GM12878 (cell line): ENCODE data around the gene KIF11. TPM values are rescaled to one million over a fixed set of nuclear protein-coding genes. Genes with fewer than 3 reads are reported as not detected.

Experiments
- BMI1 ChIP-seq: fragments of 450-650 bp; IDR thresholded peaks from 2 replicates; pipeline ENCODE4 v1.6.1; 2016; ENCODE audit warnings: mild to moderate bottlenecking, moderate library complexity, borderline replicate concordance
- CBX5 ChIP-seq: sonication (generic); IDR thresholded peaks from 2 replicates; pipeline ENCODE4 v1.6.1; 2016; ENCODE audit warnings: low read depth, moderate library complexity, mild to moderate bottlenecking, inconsistent platforms
- CHD2 ChIP-seq: IDR thresholded peaks from 2 replicates; pipeline ENCODE4 v1.6.1; 2011; ENCODE audit warnings: low read depth, low read length, improper control_type of control experiment, borderline replicate concordance
- CHD4 ChIP-seq: fragments of 200-600 bp; sonication (generic); IDR thresholded peaks from 2 replicates; pipeline ENCODE4 v1.6.1; 2016; ENCODE audit warnings: mild to moderate bottlenecking
- GATAD2B ChIP-seq: fragments of 450-650 bp; conservative IDR thresholded peaks from 2 replicates; pipeline ENCODE4 v1.6.1; 2017; ENCODE audit warnings: low read depth, mild to moderate bottlenecking, moderate library complexity
- NFIC ChIP-seq: IDR thresholded peaks from 2 replicates; pipeline ENCODE4 v1.6.1; 2012; ENCODE audit warnings: low read depth, mild to moderate bottlenecking, inconsistent platforms, low read length, moderate library complexity
- NFYA ChIP-seq: IDR thresholded peaks from 2 replicates; pipeline ENCODE4 v1.6.1; 2011; ENCODE audit warnings: low read depth, mild to moderate bottlenecking, low read length, improper control_type of control experiment, borderline replicate concordance
- NRF1 ChIP-seq: conservative IDR thresholded peaks from 2 replicates; pipeline ENCODE4 v1.6.1; 2011; ENCODE audit warnings: mild to moderate bottlenecking, low read depth, low read length, improper control_type of control experiment
- PAX8 ChIP-seq: fragments of 450-650 bp; IDR thresholded peaks from 2 replicates; pipeline ENCODE4 v1.6.1; 2017; ENCODE audit warnings: mild to moderate bottlenecking, moderate library complexity
- SIN3A ChIP-seq: IDR thresholded peaks from 2 replicates; pipeline ENCODE4 v1.6.1; 2012; ENCODE audit warnings: low read depth, low read length, improper control_type of control experiment
- SREBF1 ChIP-seq: IDR thresholded peaks from 2 replicates; pipeline ENCODE4 v1.6.1; 2012; ENCODE audit warnings: mild to moderate bottlenecking, low read length
- SREBF2 ChIP-seq: IDR thresholded peaks from 2 replicates; pipeline ENCODE4 v1.6.1; 2012; ENCODE audit warnings: mild to moderate bottlenecking, low read length
- TCF3 ChIP-seq: IDR thresholded peaks from 2 replicates; pipeline ENCODE4 v1.6.1; 2012; ENCODE audit warnings: low read depth, mild to moderate bottlenecking, low read length, borderline replicate concordance; ENCODE audit not compliant: insufficient read depth
- TCF7 ChIP-seq: IDR thresholded peaks from 2 replicates; pipeline ENCODE4 v1.6.1; 2014; ENCODE audit warnings: antibody characterized with exemption, borderline replicate concordance
- WRNIP1 ChIP-seq: IDR thresholded peaks from 2 replicates; pipeline ENCODE4 v1.6.1; 2011; ENCODE audit warnings: low read depth, low read length, improper control_type of control experiment, borderline replicate concordance
- ZBED1 ChIP-seq: IDR thresholded peaks from 2 replicates; pipeline ENCODE4 v1.6.1; 2016; ENCODE audit warnings: borderline replicate concordance
- ZNF217 ChIP-seq: fragments of 450-650 bp; IDR thresholded peaks from 2 replicates; pipeline ENCODE4 v1.6.1; 2017; ENCODE audit warnings: antibody characterized with exemption, mild to moderate bottlenecking
- ZNF384 ChIP-seq: IDR thresholded peaks from 2 replicates; pipeline ENCODE4 v1.6.1; 2012; ENCODE audit warnings: low read depth, mild to moderate bottlenecking, low read length, improper control_type of control experiment, borderline replicate concordance
- ZZZ3 ChIP-seq: IDR thresholded peaks from 2 replicates; pipeline ENCODE4 v1.6.1; 2011; ENCODE audit warnings: low read depth; ENCODE audit not compliant: control insufficient read depth, insufficient read length
- polyA plus RNA-seq, 11 experiments: library from polyadenylated mRNA; depleted of rRNA in 4 of 11; unstranded in 6 of 11; stranded (reverse) in 5 of 11; fragments of >200 nt; fragmentation: Nextera tagmentation in 4 of 11; fragmentation: Illumina TruSeq in 1 of 11; extraction: Ambion mirVana in 4 of 11; extraction: Trizol in 1 of 11; gene quantifications; 1 replicate in 1 of 11; 2 replicates in 10 of 11; pipeline versions ENCODE4 v1.2.1 to v1.2.3, GENCODE V29; 2011 to 2016; ENCODE audit warnings: inconsistent platforms in 2 of 11, missing spikeins in 2 of 11, low read depth in 1 of 11
- total RNA-seq, 4 experiments: library from RNA; depleted of rRNA in 3 of 4; stranded (reverse); fragments of >200 nt in 3 of 4; fragmentation: Illumina TruSeq in 1 of 4; extraction: Trizol in 1 of 4; gene quantifications; 2 replicates each; pipeline versions ENCODE4 v1.2.1 to v1.2.3, GENCODE V29; 2013 to 2021
- TF ChIP-seq, protein P1 (sequence below): IDR thresholded peaks from 2 replicates; pipeline ENCODE4 v1.6.1; 2011; ENCODE audit warnings: low read depth, low read length, improper control_type of control experiment, borderline replicate concordance
- TF ChIP-seq, protein P2 (sequence below): fragments of 150-350 bp; IDR thresholded peaks from 2 replicates; pipeline ENCODE4 v1.6.1; 2014; ENCODE audit warnings: mild to moderate bottlenecking, low read depth, low read length
- TF ChIP-seq, protein P3 (sequence below): fragments of 450-650 bp; IDR thresholded peaks from 2 replicates; pipeline ENCODE4 v1.6.1; 2017; ENCODE audit warnings: mild to moderate bottlenecking
- TF ChIP-seq, protein P4 (sequence below): fragments of 450-650 bp; IDR thresholded peaks from 2 replicates; pipeline ENCODE4 v1.6.1; 2017; ENCODE audit warnings: mild to moderate bottlenecking, moderate library complexity

The KIF11 gene
- total and polyA plus RNA-seq, 10 of the 15 experiments (the other 5 are each of a cell fraction or from before 2014, with no cell fraction given): 14.1 to 79.8 (median 41.9) TPM

DNA sequence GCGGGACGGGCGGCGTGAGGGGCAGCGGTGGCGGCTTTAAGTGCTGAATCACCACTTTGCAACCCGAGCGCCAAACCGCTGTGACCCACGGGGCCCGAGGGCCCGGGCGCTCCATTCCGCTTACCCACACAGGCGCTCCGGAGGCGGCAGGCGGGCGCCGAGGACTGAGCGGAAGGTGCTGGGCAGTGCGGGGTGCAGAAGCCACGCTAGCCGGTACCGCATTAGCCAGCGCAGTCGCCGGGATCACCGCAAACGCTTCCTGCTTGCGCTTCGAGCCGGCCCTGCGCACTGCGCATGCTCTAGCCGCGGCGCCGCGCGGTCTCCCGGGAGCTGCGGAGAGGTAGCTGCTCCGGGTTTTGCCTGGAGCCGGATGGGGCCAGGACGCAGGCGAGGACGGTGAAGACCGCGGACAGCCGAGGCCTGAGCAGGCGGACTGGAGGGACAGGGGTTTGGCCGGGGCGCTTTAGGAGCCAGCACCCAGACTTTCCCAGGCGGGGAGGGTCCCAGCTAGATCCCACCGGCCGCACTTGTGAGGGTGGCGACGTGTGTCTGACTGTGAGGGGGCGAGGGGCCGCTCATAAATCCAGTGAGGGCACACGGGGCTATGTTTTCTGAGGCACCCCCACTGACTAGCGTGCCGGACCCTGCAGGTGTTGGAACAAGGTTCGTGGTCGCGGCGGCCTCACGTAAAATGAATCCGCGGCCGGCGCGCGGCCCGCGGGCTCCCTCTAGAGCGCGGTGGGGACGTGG lies 19.0 kb upstream of the KIF11 start, which contains the start of gene IDE (continued):
- TF ChIP-seq, protein P1, sequence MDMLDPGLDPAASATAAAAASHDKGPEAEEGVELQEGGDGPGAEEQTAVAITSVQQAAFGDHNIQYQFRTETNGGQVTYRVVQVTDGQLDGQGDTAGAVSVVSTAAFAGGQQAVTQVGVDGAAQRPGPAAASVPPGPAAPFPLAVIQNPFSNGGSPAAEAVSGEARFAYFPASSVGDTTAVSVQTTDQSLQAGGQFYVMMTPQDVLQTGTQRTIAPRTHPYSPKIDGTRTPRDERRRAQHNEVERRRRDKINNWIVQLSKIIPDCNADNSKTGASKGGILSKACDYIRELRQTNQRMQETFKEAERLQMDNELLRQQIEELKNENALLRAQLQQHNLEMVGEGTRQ: no peak
- no peak for TF ChIP-seq WRNIP1
- peak; percentile 78; the same call in 1 of the 2 replicates for TF ChIP-seq TCF3
- no peak for TF ChIP-seq CHD4
- TF ChIP-seq ZZZ3: no peak
- TF ChIP-seq, protein P2, sequence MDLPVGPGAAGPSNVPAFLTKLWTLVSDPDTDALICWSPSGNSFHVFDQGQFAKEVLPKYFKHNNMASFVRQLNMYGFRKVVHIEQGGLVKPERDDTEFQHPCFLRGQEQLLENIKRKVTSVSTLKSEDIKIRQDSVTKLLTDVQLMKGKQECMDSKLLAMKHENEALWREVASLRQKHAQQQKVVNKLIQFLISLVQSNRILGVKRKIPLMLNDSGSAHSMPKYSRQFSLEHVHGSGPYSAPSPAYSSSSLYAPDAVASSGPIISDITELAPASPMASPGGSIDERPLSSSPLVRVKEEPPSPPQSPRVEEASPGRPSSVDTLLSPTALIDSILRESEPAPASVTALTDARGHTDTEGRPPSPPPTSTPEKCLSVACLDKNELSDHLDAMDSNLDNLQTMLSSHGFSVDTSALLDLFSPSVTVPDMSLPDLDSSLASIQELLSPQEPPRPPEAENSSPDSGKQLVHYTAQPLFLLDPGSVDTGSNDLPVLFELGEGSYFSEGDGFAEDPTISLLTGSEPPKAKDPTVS: no peak
- no peak for TF ChIP-seq ZBED1
- peak; percentile 75; the same call in 1 of the 2 replicates for TF ChIP-seq ZNF217
- TF ChIP-seq, protein P3, sequence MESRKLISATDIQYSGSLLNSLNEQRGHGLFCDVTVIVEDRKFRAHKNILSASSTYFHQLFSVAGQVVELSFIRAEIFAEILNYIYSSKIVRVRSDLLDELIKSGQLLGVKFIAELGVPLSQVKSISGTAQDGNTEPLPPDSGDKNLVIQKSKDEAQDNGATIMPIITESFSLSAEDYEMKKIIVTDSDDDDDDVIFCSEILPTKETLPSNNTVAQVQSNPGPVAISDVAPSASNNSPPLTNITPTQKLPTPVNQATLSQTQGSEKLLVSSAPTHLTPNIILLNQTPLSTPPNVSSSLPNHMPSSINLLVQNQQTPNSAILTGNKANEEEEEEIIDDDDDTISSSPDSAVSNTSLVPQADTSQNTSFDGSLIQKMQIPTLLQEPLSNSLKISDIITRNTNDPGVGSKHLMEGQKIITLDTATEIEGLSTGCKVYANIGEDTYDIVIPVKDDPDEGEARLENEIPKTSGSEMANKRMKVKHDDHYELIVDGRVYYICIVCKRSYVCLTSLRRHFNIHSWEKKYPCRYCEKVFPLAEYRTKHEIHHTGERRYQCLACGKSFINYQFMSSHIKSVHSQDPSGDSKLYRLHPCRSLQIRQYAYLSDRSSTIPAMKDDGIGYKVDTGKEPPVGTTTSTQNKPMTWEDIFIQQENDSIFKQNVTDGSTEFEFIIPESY: no peak
- peak; percentile 57; the same call in 1 of the 2 replicates for TF ChIP-seq SIN3A
- TF ChIP-seq TCF7: no peak
- TF ChIP-seq ZNF384: no peak
- TF ChIP-seq NFYA: no peak
- TF ChIP-seq SREBF1: no peak
- no peak for TF ChIP-seq SREBF2
- no peak for TF ChIP-seq NFIC
- no peak for TF ChIP-seq BMI1
- TF ChIP-seq PAX8: no peak
- TF ChIP-seq, protein P4, sequence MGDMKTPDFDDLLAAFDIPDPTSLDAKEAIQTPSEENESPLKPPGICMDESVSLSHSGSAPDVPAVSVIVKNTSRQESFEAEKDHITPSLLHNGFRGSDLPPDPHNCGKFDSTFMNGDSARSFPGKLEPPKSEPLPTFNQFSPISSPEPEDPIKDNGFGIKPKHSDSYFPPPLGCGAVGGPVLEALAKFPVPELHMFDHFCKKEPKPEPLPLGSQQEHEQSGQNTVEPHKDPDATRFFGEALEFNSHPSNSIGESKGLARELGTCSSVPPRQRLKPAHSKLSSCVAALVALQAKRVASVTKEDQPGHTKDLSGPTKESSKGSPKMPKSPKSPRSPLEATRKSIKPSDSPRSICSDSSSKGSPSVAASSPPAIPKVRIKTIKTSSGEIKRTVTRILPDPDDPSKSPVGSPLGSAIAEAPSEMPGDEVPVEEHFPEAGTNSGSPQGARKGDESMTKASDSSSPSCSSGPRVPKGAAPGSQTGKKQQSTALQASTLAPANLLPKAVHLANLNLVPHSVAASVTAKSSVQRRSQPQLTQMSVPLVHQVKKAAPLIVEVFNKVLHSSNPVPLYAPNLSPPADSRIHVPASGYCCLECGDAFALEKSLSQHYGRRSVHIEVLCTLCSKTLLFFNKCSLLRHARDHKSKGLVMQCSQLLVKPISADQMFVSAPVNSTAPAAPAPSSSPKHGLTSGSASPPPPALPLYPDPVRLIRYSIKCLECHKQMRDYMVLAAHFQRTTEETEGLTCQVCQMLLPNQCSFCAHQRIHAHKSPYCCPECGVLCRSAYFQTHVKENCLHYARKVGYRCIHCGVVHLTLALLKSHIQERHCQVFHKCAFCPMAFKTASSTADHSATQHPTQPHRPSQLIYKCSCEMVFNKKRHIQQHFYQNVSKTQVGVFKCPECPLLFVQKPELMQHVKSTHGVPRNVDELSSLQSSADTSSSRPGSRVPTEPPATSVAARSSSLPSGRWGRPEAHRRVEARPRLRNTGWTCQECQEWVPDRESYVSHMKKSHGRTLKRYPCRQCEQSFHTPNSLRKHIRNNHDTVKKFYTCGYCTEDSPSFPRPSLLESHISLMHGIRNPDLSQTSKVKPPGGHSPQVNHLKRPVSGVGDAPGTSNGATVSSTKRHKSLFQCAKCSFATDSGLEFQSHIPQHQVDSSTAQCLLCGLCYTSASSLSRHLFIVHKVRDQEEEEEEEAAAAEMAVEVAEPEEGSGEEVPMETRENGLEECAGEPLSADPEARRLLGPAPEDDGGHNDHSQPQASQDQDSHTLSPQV: peak; percentile 15; the same call in 1 of the 2 replicates
- peak; percentile 93 for TF ChIP-seq GATAD2B
- no peak for TF ChIP-seq CBX5
- peak; percentile 83 for TF ChIP-seq NRF1
- no peak for TF ChIP-seq CHD2
